Spleen (tissue), 7 donors: ENCODE measurements around the gene ZDHHC3.

Source experiments
- POLR2A ChIP-seq, 3 donors: fragments of 450-650 bp; IDR thresholded peaks; one replicate each; pipeline ENCODE4 v1.5.1; 2017; ENCODE audit warnings: antibody characterized with exemption in 3 of 3, mild to moderate bottlenecking in 1 of 3
- TF ChIP-seq, protein P1 (sequence below), 11 experiments: fragments of 200-600 bp in 7 of 11; fragments of 450-650 bp in 4 of 11; sonication (generic) in 4 of 11; IDR thresholded peaks in 8 of 11; conservative IDR thresholded peaks in 3 of 11; 1 replicate in 7 of 11; 2 replicates in 4 of 11; pipeline versions ENCODE4 v1.4.0 to v1.8.0; 2016 to 2021; ENCODE audit warnings: antibody characterized with exemption in 11 of 11, inconsistent platforms in 4 of 11, mild to moderate bottlenecking in 1 of 11
- donor health status: DM: no; HTN: no; CAD: no; lungs with moderate emphysema.
- donor health status: DM: no; HTN: no; CAD: no.
- donor health status: DM: no; HTN: no; CAD: no.

DNA sequence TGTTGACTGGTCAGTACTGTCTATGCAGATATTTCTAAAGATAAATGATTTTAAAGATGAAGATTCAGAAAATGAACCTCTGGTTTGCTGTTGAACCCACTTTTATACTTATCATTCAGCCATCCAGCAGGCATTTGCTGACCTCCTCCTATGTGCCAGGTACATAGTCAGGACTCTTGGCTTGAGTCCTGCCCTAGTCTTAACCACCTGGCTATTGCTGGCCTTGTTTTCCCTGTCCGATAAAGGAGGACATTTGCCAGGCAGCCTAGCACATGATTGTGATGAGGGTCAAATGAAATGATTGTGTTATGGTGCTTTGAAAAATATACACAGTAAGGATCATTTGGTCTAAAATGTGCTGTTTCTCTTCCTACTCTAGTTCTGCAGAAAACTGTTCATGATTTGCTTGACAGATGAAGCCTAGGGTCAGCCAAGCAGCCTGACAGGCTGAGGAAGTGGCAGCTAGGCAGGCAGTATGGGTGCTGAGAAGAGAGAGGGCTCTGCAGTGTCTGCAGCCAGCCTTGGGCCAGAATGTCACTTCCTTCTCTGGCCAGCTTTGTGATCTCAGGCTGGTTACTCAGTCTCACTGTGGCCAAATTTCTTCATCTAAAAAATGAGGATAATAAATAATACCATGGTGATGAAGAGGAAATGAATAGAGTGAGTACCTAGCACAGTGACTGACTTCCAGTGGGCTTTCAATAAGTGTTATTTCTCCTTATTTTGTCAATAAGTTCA lies 13.8 kb upstream of the ZDHHC3 start:
- TF ChIP-seq, protein P1, sequence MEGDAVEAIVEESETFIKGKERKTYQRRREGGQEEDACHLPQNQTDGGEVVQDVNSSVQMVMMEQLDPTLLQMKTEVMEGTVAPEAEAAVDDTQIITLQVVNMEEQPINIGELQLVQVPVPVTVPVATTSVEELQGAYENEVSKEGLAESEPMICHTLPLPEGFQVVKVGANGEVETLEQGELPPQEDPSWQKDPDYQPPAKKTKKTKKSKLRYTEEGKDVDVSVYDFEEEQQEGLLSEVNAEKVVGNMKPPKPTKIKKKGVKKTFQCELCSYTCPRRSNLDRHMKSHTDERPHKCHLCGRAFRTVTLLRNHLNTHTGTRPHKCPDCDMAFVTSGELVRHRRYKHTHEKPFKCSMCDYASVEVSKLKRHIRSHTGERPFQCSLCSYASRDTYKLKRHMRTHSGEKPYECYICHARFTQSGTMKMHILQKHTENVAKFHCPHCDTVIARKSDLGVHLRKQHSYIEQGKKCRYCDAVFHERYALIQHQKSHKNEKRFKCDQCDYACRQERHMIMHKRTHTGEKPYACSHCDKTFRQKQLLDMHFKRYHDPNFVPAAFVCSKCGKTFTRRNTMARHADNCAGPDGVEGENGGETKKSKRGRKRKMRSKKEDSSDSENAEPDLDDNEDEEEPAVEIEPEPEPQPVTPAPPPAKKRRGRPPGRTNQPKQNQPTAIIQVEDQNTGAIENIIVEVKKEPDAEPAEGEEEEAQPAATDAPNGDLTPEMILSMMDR (IDR thresholded peaks at IDR 0.05 in 8 of 11, conservative IDR thresholded peaks at IDR 0.05 in 3 of 11), result no peak
- TF ChIP-seq POLR2A (IDR thresholded peaks at IDR 0.05), result no peak
